ENCODE data around the gene OSGEPL1. TPM values are rescaled to one million over a fixed set of nuclear protein-coding genes. Genes with fewer than 3 reads are reported as not detected.
"Not testable (repeated sequence)": the region's sequence is repeated elsewhere in the genome, so short reads cannot be mapped to it uniquely, and the experiment has no call there.

The OSGEPL1 gene
- total RNA-seq (2014; rRNA removed; shearing (Covaris generic)), result 12.3 and 15.3 TPM in 2 replicates

- DNase-seq (ENCODE audit: low spot score), result peak; percentile 93
These were observed at the start of gene OSGEPL1 for GRCh38 chr2:189762551-189763298. OSGEPL1 (minus strand) TSS chr2:189762792; CDS start chr2:189761640, 1,152 bp downstream.

- no peak for DNase-seq (ENCODE audit: low spot score)
These were observed 40.8 kb upstream of the OSGEPL1 start for GRCh38 chr2:189803431-189803830.

GRCh38 chr2:189802396-189802912 is 39.9 kb upstream of the OSGEPL1 start:
- no peak for DNase-seq (ENCODE audit: low spot score)

- DNase-seq (ENCODE audit: low spot score), result peak; percentile 6
These were observed 36.9 kb upstream of the OSGEPL1 start for GRCh38 chr2:189799531-189799930.

GRCh38 chr2:189799030-189799331 is 36.4 kb upstream of the OSGEPL1 start:
- DNase-seq (ENCODE audit: low spot score), result no peak

- peak; percentile 42 for DNase-seq (ENCODE audit: low spot score)
These were observed 35.9 kb upstream of the OSGEPL1 start for GRCh38 chr2:189798312-189799029.

- no peak for DNase-seq (ENCODE audit: low spot score)
These were observed 35.3 kb upstream of the OSGEPL1 start for GRCh38 chr2:189797902-189798301.

- DNase-seq (ENCODE audit: low spot score), result no peak
These were observed 31.7 kb upstream of the OSGEPL1 start for GRCh38 chr2:189794310-189794709.

- DNase-seq (ENCODE audit: low spot score), result no peak
These were observed 28.9 kb upstream of the OSGEPL1 start for GRCh38 chr2:189791338-189792042.

GRCh38 chr2:189783927-189784867 is 21.6 kb upstream of the OSGEPL1 start, which contains the start of the genes ORMDL1 and PMS1:
ORMDL1 (minus strand) TSS chr2:189784339; CDS start chr2:189782595, 1,744 bp downstream.
PMS1 (plus strand) TSS chr2:189784450; CDS start chr2:189791810, 7,360 bp downstream.
- peak; percentile 93 for DNase-seq (ENCODE audit: low spot score)

GRCh38 chr2:189783451-189783926 is 20.9 kb upstream of the OSGEPL1 start:
- no peak for DNase-seq (ENCODE audit: low spot score)

- no peak for DNase-seq (ENCODE audit: low spot score)
These were observed 19.7 kb upstream of the OSGEPL1 start for GRCh38 chr2:189782221-189782671.

- no peak for DNase-seq (ENCODE audit: low spot score)
These were observed 9.6 kb upstream of the OSGEPL1 start for GRCh38 chr2:189772212-189772611.

GRCh38 chr2:189770590-189771322 is 8.2 kb upstream of the OSGEPL1 start:
- DNase-seq (ENCODE audit: low spot score), result no peak

GRCh38 chr2:189763908-189764661 is 1.5 kb upstream of the OSGEPL1 start:
- DNase-seq (ENCODE audit: low spot score), result no peak

- no peak for DNase-seq (ENCODE audit: low spot score)
These were observed 402 bp downstream of the OSGEPL1 start for GRCh38 chr2:189762229-189762550.

GRCh38 chr2:189760154-189760553 is 2.4 kb downstream of the OSGEPL1 start:
- not testable (repeated sequence) for DNase-seq (ENCODE audit: low spot score)

- no peak for DNase-seq (ENCODE audit: low spot score)
These were observed 6.2 kb downstream of the OSGEPL1 start for GRCh38 chr2:189756311-189756952.

GRCh38 chr2:189751080-189751658 is 11.4 kb downstream of the OSGEPL1 start:
- DNase-seq (ENCODE audit: low spot score), result peak; percentile 18

Data from H4 (cell line).